Right atrium auricular region (tissue), 2 donors: ENCODE data around the gene SRSF4. TPM values are rescaled to one million over a fixed set of nuclear protein-coding genes. Genes with fewer than 3 reads are reported as not detected.
"Not testable (repeated sequence)": the region's sequence is repeated elsewhere in the genome, so short reads cannot be mapped to it uniquely, and the experiment has no call there.

Experiments
- DNase-seq: peaks from one replicate; pipeline ENCODE4 v3.0.0-alpha.2; 2019; ENCODE audit warnings: low spot score
- H3K27ac ChIP-seq, 2 donors: fragments of 200-600 bp; sonication (generic); 1 replicate in 1 of 2; 2 replicates in 1 of 2; pipeline ENCODE4 v1.5.1; 2016 to 2019
- H3K27me3 ChIP-seq, 2 donors: fragments of 200-600 bp; sonication (generic); one replicate each; pipeline versions ENCODE4 v1.5.1 to v1.6.0; 2017 to 2019
- H3K36me3 ChIP-seq: fragments of 200-600 bp; sonication (generic); one replicate; pipeline ENCODE4 v1.5.1; 2016
- H3K4me1 ChIP-seq, 2 donors: fragments of 200-600 bp; sonication (generic); one replicate each; pipeline versions ENCODE4 v1.5.1 to v1.6.0; 2017 to 2019
- H3K4me3 ChIP-seq, 2 donors: fragments of 200-600 bp; sonication (generic); 1 replicate in 1 of 2; 2 replicates in 1 of 2; pipeline ENCODE4 v1.5.1; 2017 to 2019; ENCODE audit warnings: mild to moderate bottlenecking in 1 of 2, moderate library complexity in 1 of 2
- H3K9me3 ChIP-seq, 2 donors: fragments of 200-600 bp; sonication (generic); one replicate each; pipeline ENCODE4 v1.5.1; 2019
- CTCF ChIP-seq, 2 donors: fragments of 200-600 bp; sonication (generic); IDR thresholded peaks; one replicate each; pipeline ENCODE4 v1.5.1; 2019; ENCODE audit warnings: antibody characterized with exemption in 2 of 2
- total RNA-seq, 2 donors: library from RNA; depleted of rRNA; stranded (reverse); fragments of >200 nt; gene quantifications; one replicate each; pipeline ENCODE4 v1.1.0, GENCODE V29; 2016

The SRSF4 gene
- total RNA-seq, 2 donors from 2014 or later, result 44.2 to 48.1 TPM

GRCh38 chr1:29136391-29136915, 45.2 kb downstream of the SRSF4 start:
- Histone ChIP-seq H3K27ac (no peak overlapping the region), H3K36me3 (no peaks in the 10 kb centered on the region), H3K9me3 (no peaks in the 10 kb centered on the region), H3K4me1 (peaks cover 0 to 7% of the 10 kb centered on the region in 2 donors), H3K27me3 (no peaks in the 10 kb centered on the region), H3K4me3 (no peak overlapping the region)
- no peak for DNase-seq
- no peak for TF ChIP-seq CTCF (IDR thresholded peaks at IDR 0.05)

GRCh38 chr1:29134695-29135028, 47.0 kb downstream of the SRSF4 start:
- H3K9me3 ChIP-seq, result no peaks in the 10 kb centered on the region
- no peak overlapping the region for H3K27ac ChIP-seq
- no peaks in the 10 kb centered on the region for H3K27me3 ChIP-seq
- no peak for TF ChIP-seq CTCF (IDR thresholded peaks at IDR 0.05)
- peaks cover 0 to 7% of the 10 kb centered on the region in 2 donors for H3K4me1 ChIP-seq
- no peak for DNase-seq
- no peaks in the 10 kb centered on the region for H3K36me3 ChIP-seq
- peak overlapping the region in 1 of 2 donors; percentile 4 for H3K4me3 ChIP-seq

GRCh38 chr1:29133861-29134694, 47.6 kb downstream of the SRSF4 start:
- no peaks in the 10 kb centered on the region for H3K36me3 ChIP-seq
- H3K27me3 ChIP-seq, result no peaks in the 10 kb centered on the region
- no peaks in the 10 kb centered on the region for H3K9me3 ChIP-seq
- H3K27ac ChIP-seq, result no peak overlapping the region
- peak overlapping the region in 1 of 2 donors; percentile 4 for H3K4me3 ChIP-seq
- DNase-seq, result no peak
- H3K4me1 ChIP-seq, result peaks cover 0 to 7% of the 10 kb centered on the region in 2 donors
- no peak for TF ChIP-seq CTCF (IDR thresholded peaks at IDR 0.05)

- not testable (repeated sequence) for H3K4me1 ChIP-seq, H3K27me3 ChIP-seq, DNase-seq, H3K4me3 ChIP-seq, H3K9me3 ChIP-seq, H3K36me3 ChIP-seq, H3K27ac ChIP-seq
Observed at GRCh38 chr1:29131056-29131455, 50.6 kb downstream of the SRSF4 start.

GRCh38 chr1:29129916-29130315, 51.8 kb downstream of the SRSF4 start:
- Histone ChIP-seq H3K27ac (no peak overlapping the region), H3K4me1 (peaks cover 0 to 14% of the 10 kb centered on the region in 2 donors), H3K36me3 (no peaks in the 10 kb centered on the region), H3K4me3 (no peak overlapping the region), H3K9me3 (no peaks in the 10 kb centered on the region), H3K27me3 (no peaks in the 10 kb centered on the region)
- DNase-seq, result no peak
- no peak for TF ChIP-seq CTCF (IDR thresholded peaks at IDR 0.05)

- Histone ChIP-seq H3K9me3 (no peaks in the 10 kb centered on the region), H3K27ac (no peak overlapping the region), H3K4me3 (no peak overlapping the region), H3K4me1 (peaks cover 0 to 20% of the 10 kb centered on the region in 2 donors), H3K27me3 (no peaks in the 10 kb centered on the region), H3K36me3 (no peaks in the 10 kb centered on the region)
- DNase-seq, result no peak
- TF ChIP-seq CTCF (IDR thresholded peaks at IDR 0.05), result no peak
Observed at GRCh38 chr1:29128739-29129138, 53.0 kb downstream of the SRSF4 start.
